Stimulated activated CD8-positive, alpha-beta memory T cell treated with anti-CD3 and anti-CD28 coated beads, Interleukin-7, amount 100 ng/mL, for 4 hours (primary cell): Measurements from ENCODE around the gene RNF113B.

Experiments used
- DNase-seq, 2 donors: peaks; one replicate each; pipeline ENCODE4 v3.0.0-alpha.2; 2020; ENCODE audit warnings: low read depth in 2 of 2

Gene RNF113B

GRCh38 chr13:98204546-98204945, 27.5 kb upstream of the RNF113B start:
- no peak for DNase-seq

GRCh38 chr13:98203646-98204326, 26.7 kb upstream of the RNF113B start:
- no peak for DNase-seq

- DNase-seq, result no peak
Observed at GRCh38 chr13:98201984-98202383, 24.9 kb upstream of the RNF113B start.

GRCh38 chr13:98201189-98201588, 24.1 kb upstream of the RNF113B start:
- DNase-seq, result no peak

- no peak for DNase-seq
Observed at GRCh38 chr13:98200211-98200878, 23.3 kb upstream of the RNF113B start.

GRCh38 chr13:98199480-98199879, 22.4 kb upstream of the RNF113B start:
- DNase-seq, result no peak

- no peak for DNase-seq
Observed at GRCh38 chr13:98198683-98199082, 21.6 kb upstream of the RNF113B start.

GRCh38 chr13:98195054-98195791, 18.2 kb upstream of the RNF113B start:
- DNase-seq, result no peak

GRCh38 chr13:98192008-98192407, 14.9 kb upstream of the RNF113B start:
- no peak for DNase-seq

GRCh38 chr13:98190889-98191444, 13.9 kb upstream of the RNF113B start:
- DNase-seq, result no peak

- no peak for DNase-seq
Observed at GRCh38 chr13:98189841-98190505, 12.9 kb upstream of the RNF113B start.

GRCh38 chr13:98188544-98189166, 11.6 kb upstream of the RNF113B start:
- no peak for DNase-seq

GRCh38 chr13:98187965-98188261, 10.8 kb upstream of the RNF113B start:
- DNase-seq, result no peak

GRCh38 chr13:98187155-98187964, 10.3 kb upstream of the RNF113B start:
- DNase-seq, result no peak

GRCh38 chr13:98184792-98185191, 7.7 kb upstream of the RNF113B start:
- DNase-seq, result no peak

- no peak for DNase-seq
Observed at GRCh38 chr13:98182589-98182988, 5.5 kb upstream of the RNF113B start.

- DNase-seq, result no peak
Observed at GRCh38 chr13:98182153-98182552, 5.1 kb upstream of the RNF113B start.

GRCh38 chr13:98181111-98181815, 4.2 kb upstream of the RNF113B start:
- DNase-seq, result no peak

- no peak for DNase-seq
Observed at GRCh38 chr13:98180092-98180491, 3.0 kb upstream of the RNF113B start.

- DNase-seq, result no peak
Observed at GRCh38 chr13:98175823-98176222, 1.2 kb downstream of the RNF113B start.
